Stomach (tissue), 9 donors: ENCODE results near the gene BPIFB3. TPM values are rescaled to one million over a fixed set of nuclear protein-coding genes. Genes with fewer than 3 reads are reported as not detected.

Experiments used
- DNase-seq, 2 donors: peaks; one replicate each; pipeline versions ENCODE4 v3.0.0 to v3.0.0-alpha.2; 2013 to 2019
- H3K27ac ChIP-seq, 5 donors: fragments of 200-600 bp in 4 of 5; sonication (generic) in 4 of 5; one replicate each; pipeline ENCODE4 v1.5.1; 2013 to 2019; ENCODE audit warnings: mild to moderate bottlenecking in 1 of 5, moderate library complexity in 1 of 5
- H3K27me3 ChIP-seq, 3 donors: fragments of 200-600 bp; sonication (generic); one replicate each; pipeline ENCODE4 v1.5.1; 2017 to 2019; ENCODE audit warnings: mixed run types in 1 of 3
- H3K36me3 ChIP-seq, 4 donors: fragments of 200-600 bp; sonication (generic); 1 replicate in 3 of 4; 2 replicates in 1 of 4; pipeline ENCODE4 v1.5.1; 2016 to 2019
- H3K4me1 ChIP-seq, 4 donors: fragments of 200-600 bp; sonication (generic); one replicate each; pipeline ENCODE4 v1.5.1; 2016 to 2019
- H3K4me3 ChIP-seq, 4 donors: fragments of 200-600 bp; sonication (generic) in 3 of 4; one replicate each; pipeline ENCODE4 v1.5.1; 2016 to 2019; ENCODE audit warnings: mild to moderate bottlenecking in 1 of 4
- H3K9me3 ChIP-seq, 4 donors: fragments of 200-600 bp; sonication (generic); one replicate each; pipeline ENCODE4 v1.5.1; 2016 to 2019
- CTCF ChIP-seq, 7 experiments: fragments of 450-650 bp in 4 of 7; fragments of 200-600 bp in 3 of 7; sonication (generic) in 3 of 7; IDR thresholded peaks; one replicate each; pipeline ENCODE4 v1.5.1; 2016 to 2019; ENCODE audit warnings: antibody characterized with exemption in 7 of 7, control low read depth in 2 of 7, mild to moderate bottlenecking in 1 of 7
- EP300 ChIP-seq: sonication (generic); formaldehyde crosslinking; IDR thresholded peaks from one replicate; pipeline ENCODE4 v1.6.1; 2017; ENCODE audit warnings: antibody characterized with exemption
- POLR2A ChIP-seq, 4 donors: fragments of 450-650 bp; IDR thresholded peaks; one replicate each; pipeline ENCODE4 v1.6.1; 2016; ENCODE audit warnings: antibody characterized with exemption in 4 of 4, control low read depth in 2 of 4, mild to moderate bottlenecking in 1 of 4, moderate library complexity in 1 of 4
- POLR2AphosphoS5 ChIP-seq, 3 donors: sonication (generic); formaldehyde crosslinking; IDR thresholded peaks; one replicate each; pipeline ENCODE4 v1.6.1; 2016; ENCODE audit warnings: antibody characterized with exemption in 3 of 3
- WGBS, 5 donors: extraction: QIAGEN DNeasy Blood & Tissue Kit in 3 of 5; methylation state at CpG; one replicate each; pipeline versions ENCODE4 v1.1.5 to v1.1.7; 2013 to 2018; 5-methylcytosine and 5-hydroxymethylcytosine counted together
- intact Hi-C: fragments of 100-400 bp; cut with DNase I; formaldehyde crosslinking; loops from one replicate; pipeline ENCODE4 v1.15.1; 2023; ENCODE audit warnings: low total_unique reads
- polyA plus RNA-seq, 3 donors: library from polyadenylated mRNA; stranded (reverse); fragments of 200-250 nt; gene quantifications; one replicate each; pipeline ENCODE4 v1.2.3, GENCODE V29; 2013
- total RNA-seq, 5 donors: library from RNA; depleted of rRNA; stranded (reverse); fragments of >200 nt; gene quantifications; one replicate each; pipeline versions ENCODE4 v1.1.0 to v1.2.3, GENCODE V29; 2014 to 2016
- donor health status: healthy with polysubstance abuse.
- donor health status: Bipolar disorder and iron deficiency.
- donor health status: healthy.

BPIFB3 gene
- total and polyA plus RNA-seq, 8 donors: not detected

- Histone ChIP-seq H3K36me3 (no peaks in the 10 kb centered on the region), H3K4me1 (no peaks in the 10 kb centered on the region), H3K27me3 (peaks cover 0 to 3% (median 0%) of the 10 kb centered on the region in 3 donors), H3K27ac (no peak overlapping the region), H3K9me3 (no peaks in the 10 kb centered on the region), H3K4me3 (no peak overlapping the region)
- TF ChIP-seq POLR2AphosphoS5 (IDR thresholded peaks at IDR 0.05) (no peak), POLR2A (IDR thresholded peaks at IDR 0.05) (no peak), CTCF (IDR thresholded peaks at IDR 0.05) (no peak), EP300 (no peak)
- intact Hi-C loops: no loop called here
- no peak for DNase-seq
- WGBS, 5 donors: 72 to 78% (median 77%) methylated on average over 6 to 7 of the region's 7 CpGs
Measured at GRCh38 chr20:33022694-33023438, 30.8 kb upstream of the BPIFB3 start.

DNA sequence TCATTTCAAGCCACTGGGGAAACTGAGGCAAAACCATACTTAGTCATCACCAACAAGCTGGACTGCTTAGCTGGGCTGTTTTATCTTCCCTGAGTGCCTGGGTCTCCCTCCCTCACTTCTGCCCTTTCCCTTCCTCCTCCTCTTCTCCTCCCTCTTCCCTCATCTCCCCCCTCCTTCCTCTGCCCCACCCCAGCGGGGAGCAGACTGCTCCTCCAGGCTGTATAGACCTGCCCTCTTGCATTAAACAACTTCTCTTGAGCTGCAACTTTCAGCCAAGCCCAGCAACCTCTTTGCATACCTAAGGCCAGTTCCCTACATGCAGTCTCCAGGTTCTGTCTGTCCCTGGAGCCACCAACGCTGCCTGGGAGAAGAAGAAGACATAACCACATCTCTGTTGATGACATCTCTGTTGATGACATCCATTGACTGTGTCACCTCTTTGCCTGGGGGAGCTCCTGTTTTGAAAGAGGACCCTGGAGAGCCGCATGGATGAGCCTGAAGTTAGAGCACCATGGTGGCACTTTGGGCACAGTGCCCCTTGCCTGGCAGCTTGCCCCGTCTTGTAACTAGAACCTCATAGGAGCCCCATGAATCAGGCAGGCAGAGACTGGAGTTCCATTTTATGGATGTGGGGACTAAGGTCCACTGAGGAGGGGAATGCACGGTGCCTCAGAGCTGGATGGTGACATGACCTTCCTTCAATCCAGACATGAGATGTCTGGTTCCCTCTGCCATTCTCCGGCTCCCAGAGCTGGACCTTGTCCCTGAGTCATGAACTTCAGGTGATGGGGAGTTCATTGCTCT lies 30.1 kb upstream of the BPIFB3 start:
- H3K9me3 ChIP-seq: no peaks in the 10 kb centered on the region
- intact Hi-C loops: no loop called here
- no peak for DNase-seq
- TF ChIP-seq EP300 (no peak), CTCF (IDR thresholded peaks at IDR 0.05) (no peak), POLR2AphosphoS5 (IDR thresholded peaks at IDR 0.05) (no peak), POLR2A (IDR thresholded peaks at IDR 0.05) (no peak)
- H3K27me3 ChIP-seq: peaks cover 0 to 10% (median 0%) of the 10 kb centered on the region in 3 donors
- 51 to 74% (median 68%) methylated on average over 3 to 6 of the region's 6 CpGs for WGBS, 5 donors
- H3K36me3 ChIP-seq: no peaks in the 10 kb centered on the region
- H3K4me3 ChIP-seq: no peak overlapping the region
- H3K27ac ChIP-seq: no peak overlapping the region
- no peaks in the 10 kb centered on the region for H3K4me1 ChIP-seq

DNA sequence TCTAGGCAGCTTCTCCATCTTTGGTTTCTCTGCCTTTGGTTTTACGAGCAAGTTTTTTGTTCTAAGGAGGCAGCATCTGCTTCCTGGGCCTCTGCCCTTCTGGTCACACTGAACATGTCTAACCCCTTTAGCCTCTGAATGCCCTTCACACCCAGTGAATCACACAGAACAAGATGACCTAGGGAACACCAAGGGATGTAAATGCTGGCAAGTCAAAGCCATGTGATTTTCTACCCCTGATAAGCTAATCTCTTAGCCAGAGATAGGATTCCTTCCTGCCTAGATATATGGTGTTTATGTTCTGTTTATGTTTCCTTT lies 29.5 kb upstream of the BPIFB3 start:
- Histone ChIP-seq H3K9me3 (no peaks in the 10 kb centered on the region), H3K36me3 (no peaks in the 10 kb centered on the region), H3K27ac (no peak overlapping the region), H3K4me3 (no peak overlapping the region), H3K27me3 (peaks cover 0 to 15% (median 0%) of the 10 kb centered on the region in 3 donors), H3K4me1 (no peaks in the 10 kb centered on the region)
- no peak for TF ChIP-seq EP300
- TF ChIP-seq POLR2AphosphoS5 (IDR thresholded peaks at IDR 0.05): no peak
- TF ChIP-seq CTCF (IDR thresholded peaks at IDR 0.05): no peak
- no peak for TF ChIP-seq POLR2A (IDR thresholded peaks at IDR 0.05)
- 56 to 78% (median 72%) methylated on average over 1 of the region's 1 CpG for WGBS, 5 donors
- intact Hi-C loops: no loop called here
- DNase-seq: no peak

- TF ChIP-seq CTCF (IDR thresholded peaks at IDR 0.05): no peak
- TF ChIP-seq POLR2A (IDR thresholded peaks at IDR 0.05): no peak
- TF ChIP-seq EP300: no peak
- no peak for TF ChIP-seq POLR2AphosphoS5 (IDR thresholded peaks at IDR 0.05)
- no peak for DNase-seq
- no peak overlapping the region for H3K4me3 ChIP-seq
- H3K9me3 ChIP-seq: no peaks in the 10 kb centered on the region
- H3K4me1 ChIP-seq: no peaks in the 10 kb centered on the region
- intact Hi-C loops: no loop called here
- no peaks in the 10 kb centered on the region for H3K36me3 ChIP-seq
- peaks cover 0 to 20% (median 0%) of the 10 kb centered on the region in 3 donors for H3K27me3 ChIP-seq
- no peak overlapping the region for H3K27ac ChIP-seq
- WGBS, 5 donors: 61 to 74% (median 69%) methylated on average over 5 of the region's 5 CpGs
Measured at GRCh38 chr20:33024609-33025317, 28.9 kb upstream of the BPIFB3 start.
